Natural killer cell treated with Interleukin-12 subunit alpha and Interleukin-12 subunit beta and Interleukin-15 and Interleukin-18, amount 100 ng/mL, for 72 hours (primary cell): ENCODE measurements around the gene SLCO3A1. TPM values are rescaled to one million over a fixed set of nuclear protein-coding genes. Genes with fewer than 3 reads are reported as not detected.

Experiments
- ATAC-seq, 2 donors: fragments of 150-1000 bp; cut with Tn5 transposase in 1 of 2; sonication (Bioruptor Pico), chemical (Tn5 transposase) in 1 of 2; 2 replicates each; pipeline ENCODE4 v1.10.0; 2021
- DNase-seq: peaks from one replicate; pipeline ENCODE4 v3.0.0; 2022; ENCODE audit warnings: low spot score
- H3K27ac Mint-ChIP-seq, 2 donors: 1 replicate in 1 of 2; 2 replicates in 1 of 2; pipeline ENCODE4 v1.8.0; 2022; ENCODE audit warnings: mixed read lengths in 2 of 2, mild to moderate bottlenecking in 1 of 2, moderate library complexity in 1 of 2
- H3K27me3 Mint-ChIP-seq, 2 donors: 1 replicate in 1 of 2; 2 replicates in 1 of 2; pipeline ENCODE4 v1.8.0; 2022; ENCODE audit warnings: mixed read lengths in 2 of 2
- H3K36me3 Mint-ChIP-seq: one replicate; pipeline ENCODE4 v1.8.0; 2022; ENCODE audit warnings: mixed read lengths
- H3K4me1 Mint-ChIP-seq, 2 donors: 1 replicate in 1 of 2; 2 replicates in 1 of 2; pipeline ENCODE4 v1.8.0; 2022; ENCODE audit warnings: low read depth in 2 of 2, mixed read lengths in 2 of 2, mild to moderate bottlenecking in 1 of 2
- H3K4me3 Mint-ChIP-seq: one replicate; pipeline ENCODE4 v1.8.0; 2022; ENCODE audit warnings: mixed read lengths
- H3K9me3 Mint-ChIP-seq: 2 replicates; pipeline ENCODE4 v1.8.0; 2022; ENCODE audit warnings: mixed read lengths
- total RNA-seq, 2 donors: library from RNA; stranded (reverse); gene quantifications; one replicate each; pipeline ENCODE4 v1.2.3, GENCODE V29; 2022

The SLCO3A1 gene
- total RNA-seq, 2 donors from 2014 or later, result 10.4 to 12.5 TPM

- Mint-ChIP-seq H3K27ac (peak overlapping the region in 1 of 2 donors; percentile 73), H3K27me3 (no peaks in the 10 kb centered on the region), H3K4me3 (no peak overlapping the region), H3K9me3 (no peaks in the 10 kb centered on the region), H3K36me3 (peaks cover 4% of the 10 kb centered on the region), H3K4me1 (peaks cover 12 to 19% of the 10 kb centered on the region in 2 donors)
- ATAC-seq, result no peak
- DNase-seq, result no peak
Measured at GRCh38 chr15:92157666-92158298, 304.3 kb downstream of the SLCO3A1 start.

GRCh38 chr15:92158426-92158825 lies 304.9 kb downstream of the SLCO3A1 start:
- H3K36me3 Mint-ChIP-seq, result peaks cover 4% of the 10 kb centered on the region
- H3K4me1 Mint-ChIP-seq, result peaks cover 12 to 19% of the 10 kb centered on the region in 2 donors
- H3K9me3 Mint-ChIP-seq, result no peaks in the 10 kb centered on the region
- H3K27me3 Mint-ChIP-seq, result no peaks in the 10 kb centered on the region
- peak overlapping the region in 1 of 2 donors; percentile 73 for H3K27ac Mint-ChIP-seq
- no peak for DNase-seq
- ATAC-seq, result peak; percentile 66 to 79
- no peak overlapping the region for H3K4me3 Mint-ChIP-seq

- Mint-ChIP-seq H3K4me1 (peaks cover 12 to 19% of the 10 kb centered on the region in 2 donors), H3K36me3 (peaks cover under 1% of the 10 kb centered on the region), H3K4me3 (no peak overlapping the region), H3K9me3 (no peaks in the 10 kb centered on the region), H3K27ac (no peak overlapping the region), H3K27me3 (no peaks in the 10 kb centered on the region)
- DNase-seq, result no peak
- ATAC-seq, result no peak
Measured at GRCh38 chr15:92159481-92159880, 306.0 kb downstream of the SLCO3A1 start.

- H3K36me3 Mint-ChIP-seq, result no peaks in the 10 kb centered on the region
- H3K4me3 Mint-ChIP-seq, result no peak overlapping the region
Measured at GRCh38 chr15:92159906-92160841, 306.7 kb downstream of the SLCO3A1 start.

GRCh38 chr15:92161039-92161670 lies 307.6 kb downstream of the SLCO3A1 start:
- ATAC-seq, result peak in 1 of 2 donors; percentile 60
- Mint-ChIP-seq H3K9me3 (no peaks in the 10 kb centered on the region), H3K4me3 (no peak overlapping the region), H3K4me1 (peaks cover 12 to 19% of the 10 kb centered on the region in 2 donors), H3K36me3 (no peaks in the 10 kb centered on the region), H3K27ac (no peak overlapping the region), H3K27me3 (no peaks in the 10 kb centered on the region)
- DNase-seq, result no peak

More at GRCh38 chr15:92159906-92160841, 306.7 kb downstream of the SLCO3A1 start:
- Mint-ChIP-seq H3K27me3 (no peaks in the 10 kb centered on the region), H3K9me3 (no peaks in the 10 kb centered on the region), H3K27ac (no peak overlapping the region), H3K4me1 (peaks cover 12 to 19% of the 10 kb centered on the region in 2 donors)
- DNase-seq (no peak), ATAC-seq (no peak)

- Mint-ChIP-seq H3K36me3 (no peaks in the 10 kb centered on the region), H3K4me3 (no peak overlapping the region), H3K27me3 (no peaks in the 10 kb centered on the region), H3K4me1 (peaks cover 12 to 19% of the 10 kb centered on the region in 2 donors), H3K9me3 (no peaks in the 10 kb centered on the region), H3K27ac (no peak overlapping the region)
- ATAC-seq (no peak), DNase-seq (no peak)
Measured at GRCh38 chr15:92162657-92163056, 309.1 kb downstream of the SLCO3A1 start.

GRCh38 chr15:92163641-92164040 lies 310.1 kb downstream of the SLCO3A1 start:
- Mint-ChIP-seq H3K9me3 (no peaks in the 10 kb centered on the region), H3K4me3 (no peak overlapping the region), H3K27ac (no peak overlapping the region), H3K36me3 (no peaks in the 10 kb centered on the region), H3K27me3 (no peaks in the 10 kb centered on the region), H3K4me1 (peaks cover 3 to 10% of the 10 kb centered on the region in 2 donors)
- no peak for ATAC-seq
- DNase-seq, result no peak

- Mint-ChIP-seq H3K36me3 (no peaks in the 10 kb centered on the region), H3K9me3 (no peaks in the 10 kb centered on the region), H3K4me1 (peaks cover 0 to 10% of the 10 kb centered on the region in 2 donors), H3K4me3 (no peak overlapping the region), H3K27me3 (no peaks in the 10 kb centered on the region), H3K27ac (no peak overlapping the region)
- DNase-seq (no peak), ATAC-seq (no peak)
Measured at GRCh38 chr15:92164327-92165000, 311.0 kb downstream of the SLCO3A1 start.

- Mint-ChIP-seq H3K36me3 (no peaks in the 10 kb centered on the region), H3K27ac (no peak overlapping the region), H3K4me1 (peaks cover 0 to 10% of the 10 kb centered on the region in 2 donors), H3K27me3 (no peaks in the 10 kb centered on the region), H3K4me3 (no peak overlapping the region), H3K9me3 (no peaks in the 10 kb centered on the region)
- ATAC-seq (no peak), DNase-seq (no peak)
Measured at GRCh38 chr15:92165001-92165346, 311.5 kb downstream of the SLCO3A1 start.

GRCh38 chr15:92166029-92166428 lies 312.5 kb downstream of the SLCO3A1 start:
- Mint-ChIP-seq H3K27me3 (no peaks in the 10 kb centered on the region), H3K4me3 (no peak overlapping the region), H3K27ac (peak overlapping the region in 1 of 2 donors; percentile 27), H3K9me3 (no peaks in the 10 kb centered on the region), H3K4me1 (peaks cover 0 to 4% of the 10 kb centered on the region in 2 donors), H3K36me3 (no peaks in the 10 kb centered on the region)
- ATAC-seq (no peak), DNase-seq (no peak)

- peak overlapping the region in 1 of 2 donors; percentile 27 for H3K27ac Mint-ChIP-seq
- H3K36me3 Mint-ChIP-seq, result no peaks in the 10 kb centered on the region
- no peaks in the 10 kb centered on the region for H3K4me1 Mint-ChIP-seq
Measured at GRCh38 chr15:92166751-92167405, 313.4 kb downstream of the SLCO3A1 start.

GRCh38 chr15:92167451-92167850 lies 313.9 kb downstream of the SLCO3A1 start:
- H3K36me3 Mint-ChIP-seq, result no peaks in the 10 kb centered on the region
- no peaks in the 10 kb centered on the region for H3K4me1 Mint-ChIP-seq
- no peaks in the 10 kb centered on the region for H3K9me3 Mint-ChIP-seq
- ATAC-seq, result no peak
- no peak for DNase-seq
- no peak overlapping the region for H3K27ac Mint-ChIP-seq
- H3K4me3 Mint-ChIP-seq, result no peak overlapping the region
- no peaks in the 10 kb centered on the region for H3K27me3 Mint-ChIP-seq

More at GRCh38 chr15:92166751-92167405, 313.4 kb downstream of the SLCO3A1 start:
- no peak for ATAC-seq
- H3K27me3 Mint-ChIP-seq, result no peaks in the 10 kb centered on the region
- no peak for DNase-seq
- H3K4me3 Mint-ChIP-seq, result no peak overlapping the region
- H3K9me3 Mint-ChIP-seq, result no peaks in the 10 kb centered on the region

GRCh38 chr15:92168066-92168683 lies 314.7 kb downstream of the SLCO3A1 start:
- Mint-ChIP-seq H3K4me1 (no peaks in the 10 kb centered on the region), H3K36me3 (no peaks in the 10 kb centered on the region), H3K27ac (no peak overlapping the region), H3K4me3 (no peak overlapping the region), H3K27me3 (no peaks in the 10 kb centered on the region), H3K9me3 (no peaks in the 10 kb centered on the region)
- no peak for DNase-seq
- ATAC-seq, result no peak
